Esophagus squamous epithelium (tissue), 4 donors: Measurements from ENCODE around the gene SCAMP2.

Experiments
- POLR2A ChIP-seq, 4 donors: fragments of 450-650 bp; IDR thresholded peaks; one replicate each; pipeline ENCODE4 v1.6.1; 2017; ENCODE audit warnings: antibody characterized with exemption in 4 of 4, mild to moderate bottlenecking in 4 of 4, moderate library complexity in 3 of 4
- TF ChIP-seq, protein P1 (sequence below), 6 experiments: fragments of 450-650 bp in 4 of 6; fragments of 200-600 bp in 2 of 6; sonication (generic) in 2 of 6; IDR thresholded peaks; one replicate each; pipeline ENCODE4 v1.5.1; 2016 to 2019; ENCODE audit warnings: antibody characterized with exemption in 6 of 6, mild to moderate bottlenecking in 4 of 6, moderate library complexity in 4 of 6

GRCh38 chr15:74794248-74794969 is 78.8 kb downstream of the SCAMP2 start:
- TF ChIP-seq, protein P1, sequence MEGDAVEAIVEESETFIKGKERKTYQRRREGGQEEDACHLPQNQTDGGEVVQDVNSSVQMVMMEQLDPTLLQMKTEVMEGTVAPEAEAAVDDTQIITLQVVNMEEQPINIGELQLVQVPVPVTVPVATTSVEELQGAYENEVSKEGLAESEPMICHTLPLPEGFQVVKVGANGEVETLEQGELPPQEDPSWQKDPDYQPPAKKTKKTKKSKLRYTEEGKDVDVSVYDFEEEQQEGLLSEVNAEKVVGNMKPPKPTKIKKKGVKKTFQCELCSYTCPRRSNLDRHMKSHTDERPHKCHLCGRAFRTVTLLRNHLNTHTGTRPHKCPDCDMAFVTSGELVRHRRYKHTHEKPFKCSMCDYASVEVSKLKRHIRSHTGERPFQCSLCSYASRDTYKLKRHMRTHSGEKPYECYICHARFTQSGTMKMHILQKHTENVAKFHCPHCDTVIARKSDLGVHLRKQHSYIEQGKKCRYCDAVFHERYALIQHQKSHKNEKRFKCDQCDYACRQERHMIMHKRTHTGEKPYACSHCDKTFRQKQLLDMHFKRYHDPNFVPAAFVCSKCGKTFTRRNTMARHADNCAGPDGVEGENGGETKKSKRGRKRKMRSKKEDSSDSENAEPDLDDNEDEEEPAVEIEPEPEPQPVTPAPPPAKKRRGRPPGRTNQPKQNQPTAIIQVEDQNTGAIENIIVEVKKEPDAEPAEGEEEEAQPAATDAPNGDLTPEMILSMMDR (IDR thresholded peaks at IDR 0.05), result no peak
- no peak for TF ChIP-seq POLR2A (IDR thresholded peaks at IDR 0.05)
